ENCODE measurements around the gene ABCC9. TPM values are rescaled to one million over a fixed set of nuclear protein-coding genes. Genes with fewer than 3 reads are reported as not detected.

ABCC9 gene
- total RNA-seq, 2 donors from 2014 or later, result 25.0 to 52.8 TPM

DNA sequence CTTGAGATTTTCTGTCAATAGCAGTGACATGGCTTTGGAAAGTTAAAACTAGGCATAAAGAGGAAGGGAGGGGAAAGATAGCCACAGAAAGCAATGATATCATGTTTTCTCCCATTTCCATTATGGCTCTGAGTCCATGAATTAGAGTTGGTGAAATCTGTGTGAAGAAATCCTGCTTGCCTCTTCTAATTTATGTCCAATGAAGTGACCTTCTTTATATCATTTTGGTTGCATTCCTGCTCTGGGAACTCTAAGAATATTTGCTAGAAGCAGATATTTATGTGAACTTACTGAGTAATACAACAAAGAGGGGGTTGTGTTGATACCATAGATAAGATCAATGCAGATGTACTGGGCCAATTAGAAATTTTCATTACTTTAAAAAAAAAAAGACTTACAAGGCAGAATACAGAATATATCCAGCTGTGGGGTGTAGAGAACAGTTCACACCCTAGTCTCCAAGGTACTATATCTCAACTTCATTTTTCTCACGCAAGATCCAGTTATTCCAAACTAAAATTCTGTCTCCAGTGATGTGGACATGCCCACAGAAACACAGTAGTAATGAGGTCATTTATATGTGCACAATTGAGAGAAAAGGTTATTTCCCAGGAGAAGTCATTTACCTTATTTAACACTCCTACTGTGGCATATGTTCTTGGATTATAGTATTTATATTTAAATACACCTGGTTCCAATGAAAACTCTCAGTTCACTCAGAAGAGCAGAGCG lies 115.2 kb downstream of the ABCC9 start:
- Histone ChIP-seq H3K36me3 (no peaks in the 10 kb centered on the region), H3K9me3 (no peaks in the 10 kb centered on the region), H3K4me1 (peaks cover 0 to 7% of the 10 kb centered on the region in 2 donors), H3K27ac (no peak overlapping the region), H3K27me3 (no peaks in the 10 kb centered on the region), H3K4me3 (no peak overlapping the region)
- TF ChIP-seq, protein P1, sequence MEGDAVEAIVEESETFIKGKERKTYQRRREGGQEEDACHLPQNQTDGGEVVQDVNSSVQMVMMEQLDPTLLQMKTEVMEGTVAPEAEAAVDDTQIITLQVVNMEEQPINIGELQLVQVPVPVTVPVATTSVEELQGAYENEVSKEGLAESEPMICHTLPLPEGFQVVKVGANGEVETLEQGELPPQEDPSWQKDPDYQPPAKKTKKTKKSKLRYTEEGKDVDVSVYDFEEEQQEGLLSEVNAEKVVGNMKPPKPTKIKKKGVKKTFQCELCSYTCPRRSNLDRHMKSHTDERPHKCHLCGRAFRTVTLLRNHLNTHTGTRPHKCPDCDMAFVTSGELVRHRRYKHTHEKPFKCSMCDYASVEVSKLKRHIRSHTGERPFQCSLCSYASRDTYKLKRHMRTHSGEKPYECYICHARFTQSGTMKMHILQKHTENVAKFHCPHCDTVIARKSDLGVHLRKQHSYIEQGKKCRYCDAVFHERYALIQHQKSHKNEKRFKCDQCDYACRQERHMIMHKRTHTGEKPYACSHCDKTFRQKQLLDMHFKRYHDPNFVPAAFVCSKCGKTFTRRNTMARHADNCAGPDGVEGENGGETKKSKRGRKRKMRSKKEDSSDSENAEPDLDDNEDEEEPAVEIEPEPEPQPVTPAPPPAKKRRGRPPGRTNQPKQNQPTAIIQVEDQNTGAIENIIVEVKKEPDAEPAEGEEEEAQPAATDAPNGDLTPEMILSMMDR (IDR thresholded peaks at IDR 0.05), result no peak
- no peak for DNase-seq (ENCODE audit: low spot score)

DNA sequence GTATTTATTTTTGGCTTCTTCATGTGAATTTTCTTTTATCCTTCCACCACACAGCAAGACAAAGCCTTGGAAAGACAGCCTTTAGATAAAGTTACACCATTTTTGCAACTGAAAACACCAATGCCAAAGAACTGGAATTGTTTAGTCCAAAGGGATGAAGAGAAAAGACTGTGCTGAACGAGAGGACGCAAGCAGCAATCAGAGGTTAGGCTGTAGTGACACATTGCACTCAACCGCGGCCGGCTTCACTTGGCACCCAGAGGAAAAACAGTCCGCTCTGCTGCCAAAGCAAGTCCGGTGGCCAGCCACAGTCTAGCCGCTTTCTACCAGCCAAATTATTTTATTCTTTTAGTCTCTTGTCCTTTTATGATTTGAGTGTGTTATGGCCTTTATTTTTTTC lies 117.6 kb downstream of the ABCC9 start:
- H3K27me3 ChIP-seq, result no peaks in the 10 kb centered on the region
- DNase-seq (ENCODE audit: low spot score), result peak; percentile 82
- no peaks in the 10 kb centered on the region for H3K36me3 ChIP-seq
- TF ChIP-seq, protein P1 (IDR thresholded peaks at IDR 0.05), result no peak
- peak overlapping the region; percentile 32 to 65 for H3K27ac ChIP-seq
- peaks cover 0 to 20% of the 10 kb centered on the region in 2 donors for H3K4me1 ChIP-seq
- H3K9me3 ChIP-seq, result no peaks in the 10 kb centered on the region
- H3K4me3 ChIP-seq, result no peak overlapping the region

DNA sequence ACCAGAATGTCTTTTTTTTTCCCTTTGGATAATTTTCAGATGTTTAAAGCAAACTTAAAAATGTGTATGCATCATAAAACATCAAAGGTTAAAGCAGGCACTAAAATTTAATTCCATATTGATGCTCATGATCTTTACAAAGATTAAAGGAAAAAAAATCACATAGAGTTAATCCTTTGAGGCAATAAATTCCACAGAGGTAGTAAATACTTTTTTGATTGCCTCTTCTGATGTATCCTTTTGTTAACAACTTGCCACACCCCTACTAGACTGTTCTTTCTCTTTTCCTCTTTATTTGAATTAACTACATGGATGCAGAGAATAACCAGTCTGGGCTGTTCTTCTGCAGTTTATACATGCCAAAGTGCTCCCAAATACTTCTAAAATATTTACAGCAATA lies 121.5 kb downstream of the ABCC9 start:
- H3K27me3 ChIP-seq, result no peaks in the 10 kb centered on the region
- H3K4me1 ChIP-seq, result peaks cover 0 to 14% of the 10 kb centered on the region in 2 donors
- TF ChIP-seq, protein P1 (IDR thresholded peaks at IDR 0.05), result no peak
- no peaks in the 10 kb centered on the region for H3K9me3 ChIP-seq
- no peak for DNase-seq (ENCODE audit: low spot score)
- no peak overlapping the region for H3K4me3 ChIP-seq
- H3K36me3 ChIP-seq, result no peaks in the 10 kb centered on the region
- peak overlapping the region; percentile 0 to 55 for H3K27ac ChIP-seq

DNA sequence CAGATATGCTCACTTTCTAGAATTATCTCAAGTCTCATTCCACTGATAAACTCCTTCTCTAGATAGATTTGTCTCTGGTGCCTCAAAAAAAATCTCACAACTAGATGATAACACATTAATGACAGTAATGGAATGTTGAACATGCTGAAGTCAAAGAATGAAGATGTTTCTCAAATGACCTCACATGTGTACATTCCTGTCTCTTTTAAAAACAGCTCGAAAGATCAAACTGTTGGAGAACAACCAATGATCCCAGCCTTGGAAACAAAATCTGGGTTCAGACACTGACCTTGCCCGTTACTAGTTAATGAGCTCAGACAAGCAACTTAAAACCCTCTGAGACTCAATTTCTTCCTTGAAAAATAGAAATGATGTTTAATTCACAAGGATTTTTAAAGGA lies 122.0 kb downstream of the ABCC9 start:
- Histone ChIP-seq H3K27ac (peak overlapping the region; percentile 0 to 55), H3K4me3 (no peak overlapping the region), H3K9me3 (no peaks in the 10 kb centered on the region), H3K4me1 (peaks cover 0 to 14% of the 10 kb centered on the region in 2 donors), H3K27me3 (no peaks in the 10 kb centered on the region), H3K36me3 (no peaks in the 10 kb centered on the region)
- no peak for DNase-seq (ENCODE audit: low spot score)
- TF ChIP-seq, protein P1 (IDR thresholded peaks at IDR 0.05), result no peak

DNA sequence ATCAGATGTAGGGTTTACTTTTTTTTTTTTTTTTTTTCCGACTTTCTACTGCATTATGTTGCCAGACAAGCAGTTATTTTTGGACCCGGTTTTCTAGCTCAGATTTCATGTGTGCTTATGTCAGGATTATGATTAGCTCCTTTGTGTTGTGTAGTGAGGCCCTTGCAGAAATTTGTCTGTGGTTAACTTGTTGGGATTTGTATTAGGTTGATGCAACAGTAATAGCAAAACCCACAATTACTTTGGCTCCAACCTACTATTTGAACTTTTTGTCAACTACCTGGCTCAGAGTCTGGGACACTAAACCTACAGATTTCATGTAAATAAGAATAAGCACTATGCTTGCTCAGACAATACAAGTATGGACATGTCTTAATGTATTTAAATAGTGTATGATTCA lies 122.6 kb downstream of the ABCC9 start:
- H3K9me3 ChIP-seq, result no peaks in the 10 kb centered on the region
- TF ChIP-seq, protein P1 (IDR thresholded peaks at IDR 0.05), result no peak
- H3K4me1 ChIP-seq, result peaks cover 0 to 20% of the 10 kb centered on the region in 2 donors
- H3K4me3 ChIP-seq, result no peak overlapping the region
- no peak for DNase-seq (ENCODE audit: low spot score)
- H3K27me3 ChIP-seq, result no peaks in the 10 kb centered on the region
- no peaks in the 10 kb centered on the region for H3K36me3 ChIP-seq
- peak overlapping the region in 1 of 2 donors; percentile 55 for H3K27ac ChIP-seq
